IMR-90 (cell line): ENCODE results near the gene LONP2. TPM values are rescaled to one million over a fixed set of nuclear protein-coding genes. Genes with fewer than 3 reads are reported as not detected.

ENCODE experiments used
- ATAC-seq: fragments of 200-7000 bp; cut with Tn5 transposase; 2 replicates; pipeline ENCODE4 v1.9.1; 2020; ENCODE audit warnings: low read depth, mild to moderate bottlenecking, moderate library complexity
- BruUV-seq: library from RNA; stranded (reverse); fragments of 400-500 nt; replicated peaks from 2 replicates; lab custom pipeline; 2021; lab: Mats Ljungman, UMichigan
- CTCF ChIA-PET: fragments of 300-600 bp; formaldehyde crosslinking; extraction: SDS; loops from one replicate; lab custom pipeline; 2021; ENCODE audit warnings: antibody characterized with exemption; lab: Yijun Ruan, JAX
- POLR2A ChIA-PET: fragments of 300-600 bp; sonication (Branson Sonifier 250); formaldehyde crosslinking; loops from one replicate; lab custom pipeline; 2022; ENCODE audit warnings: antibody characterized with exemption; ENCODE audit not compliant: unreplicated experiment; lab: Charles Lee
- DNase-seq: peaks from one replicate; pipeline ENCODE4 v3.0.0; 2013
- H2AFZ ChIP-seq: replicated peaks from 2 replicates; pipeline ENCODE3; 2013; ENCODE audit warnings: low read length, mild to moderate bottlenecking; ENCODE audit not compliant: poor library complexity
- H2AK5ac ChIP-seq: 2 replicates; pipeline ENCODE4 v1.6.1; 2013; ENCODE audit warnings: low read depth, low read length, inconsistent platforms
- H2AK9ac ChIP-seq: replicated peaks from 2 replicates; pipeline ENCODE3; 2013; ENCODE audit warnings: mild to moderate bottlenecking, low read depth, low read length, moderate library complexity; ENCODE audit not compliant: poor library complexity
- H2BK120ac ChIP-seq: 2 replicates; pipeline ENCODE4 v1.6.1; 2013; ENCODE audit warnings: low read depth, low read length, inconsistent platforms
- H2BK15ac ChIP-seq: 3 replicates; pipeline ENCODE4 v1.6.1; 2013; ENCODE audit warnings: low read depth, low read length, inconsistent platforms
- H2BK20ac ChIP-seq: 2 replicates; pipeline ENCODE4 v1.6.1; 2013; ENCODE audit warnings: low read depth, mild to moderate bottlenecking, inconsistent platforms, low read length, moderate library complexity
- H2BK5ac ChIP-seq: 2 replicates; pipeline ENCODE4 v1.6.1; 2013; ENCODE audit warnings: mild to moderate bottlenecking, low read depth, low read length, inconsistent platforms; ENCODE audit not compliant: poor library complexity, severe bottlenecking
- H3K14ac ChIP-seq: replicated peaks from 2 replicates; pipeline ENCODE4 v1.6.1; 2013; ENCODE audit warnings: low read depth, low read length, inconsistent platforms
- H3K18ac ChIP-seq: 2 replicates; pipeline ENCODE4 v1.6.1; 2013; ENCODE audit warnings: low read depth, low read length, control low read depth
- H3K23ac ChIP-seq: 2 replicates; pipeline ENCODE4 v1.6.1; 2013; ENCODE audit warnings: low read depth, low read length, inconsistent platforms
- H3K27ac ChIP-seq: 2 replicates; pipeline ENCODE4 v1.5.1; 2013; ENCODE audit warnings: mild to moderate bottlenecking, control low read depth, low read length; ENCODE audit not compliant: insufficient read depth
- H3K27me3 ChIP-seq: 2 replicates; pipeline ENCODE4 v1.6.1; 2013; ENCODE audit warnings: low read length; ENCODE audit not compliant: control insufficient read depth, insufficient read depth
- H3K36me3 ChIP-seq: 2 replicates; pipeline ENCODE4 v1.6.1; 2013; ENCODE audit warnings: low read length, mixed read lengths; ENCODE audit not compliant: control insufficient read depth, insufficient read depth
- H3K4ac ChIP-seq: 2 replicates; pipeline ENCODE4 v1.6.1; 2013; ENCODE audit warnings: low read depth, low read length, inconsistent platforms
- H3K4me1 ChIP-seq: 2 replicates; pipeline ENCODE4 v1.6.1; 2013; ENCODE audit warnings: low read length, mixed read lengths; ENCODE audit not compliant: control insufficient read depth, insufficient read depth
- H3K4me2 ChIP-seq: 2 replicates; pipeline ENCODE4 v1.6.1; 2013; ENCODE audit warnings: low read depth, mild to moderate bottlenecking, control low read depth, low read length, moderate library complexity
- H3K4me3 ChIP-seq: 2 replicates; pipeline ENCODE4 v1.5.1; 2013; ENCODE audit warnings: low read depth, mild to moderate bottlenecking, control low read depth, low read length, moderate library complexity; ENCODE audit not compliant: insufficient read depth
- H3K56ac ChIP-seq: 2 replicates; pipeline ENCODE4 v1.6.1; 2013; ENCODE audit warnings: low read length, inconsistent platforms; ENCODE audit not compliant: insufficient read depth; ENCODE audit errors: extremely low read depth
- H3K79me1 ChIP-seq, 2 experiments: 2 replicates each; pipeline ENCODE4 v1.6.1; 2013; ENCODE audit warnings: low read length in 2 of 2, inconsistent platforms in 1 of 2, low read depth in 1 of 2
- H3K9ac ChIP-seq: 2 replicates; pipeline ENCODE4 v1.6.1; 2013; ENCODE audit warnings: low read depth, low read length, control low read depth
- H3K9me1 ChIP-seq: 2 replicates; pipeline ENCODE4 v1.6.1; 2013; ENCODE audit warnings: low read length, inconsistent platforms; ENCODE audit not compliant: insufficient read depth
- H3K9me3 ChIP-seq: 2 replicates; pipeline ENCODE4 v1.6.1; 2013; ENCODE audit warnings: low read length; ENCODE audit not compliant: control insufficient read depth, insufficient read depth
- H4K20me1 ChIP-seq: 2 replicates; pipeline ENCODE4 v1.6.1; 2013; ENCODE audit warnings: low read length, inconsistent platforms; ENCODE audit not compliant: insufficient read depth
- H4K5ac ChIP-seq: 2 replicates; pipeline ENCODE4 v1.6.1; 2013; ENCODE audit warnings: mild to moderate bottlenecking, low read depth, low read length, control low read depth
- H4K8ac ChIP-seq, 2 experiments: 2 replicates each; pipeline ENCODE4 v1.6.1; 2013; ENCODE audit warnings: low read depth in 2 of 2, low read length in 2 of 2, control low read depth in 1 of 2, inconsistent platforms in 1 of 2
- H4K91ac ChIP-seq: 2 replicates; pipeline ENCODE4 v1.6.1; 2013; ENCODE audit warnings: low read depth, low read length, inconsistent platforms; ENCODE audit not compliant: insufficient read depth
- MXI1 ChIP-seq: IDR thresholded peaks from 2 replicates; pipeline ENCODE4 v1.6.1; 2012; ENCODE audit warnings: low read depth, mild to moderate bottlenecking, low read length, moderate library complexity, borderline replicate concordance
- NFE2L2 ChIP-seq: fragments of 150-350 bp; IDR thresholded peaks from 2 replicates; pipeline ENCODE4 v1.6.1; 2016; ENCODE audit warnings: low read depth, mild to moderate bottlenecking, low read length
- WGBS, 2 experiments: methylation state at CpG; one replicate each; pipeline versions ENCODE4 v1.1.5 to v1.1.7; 2013; ENCODE audit warnings: missing lambda C conversion rate in 2 of 2; ENCODE audit not compliant: insufficient read length in 1 of 2; ENCODE audit errors: extremely low coverage in 2 of 2; 5-methylcytosine and 5-hydroxymethylcytosine counted together
- dilution Hi-C: fragments of 300-500 bp; cut with HindIII; formaldehyde crosslinking; loops from one replicate; pipeline ENCODE4 v1.14.3; 2018; ENCODE audit warnings: low sequenced_read_pairs; ENCODE audit not compliant: unreplicated experiment
- in situ Hi-C: fragments of 300-500 bp; cut with MboI; formaldehyde crosslinking; loops from 3 replicates; pipeline ENCODE4 v1.14.3; 2019; ENCODE audit warnings: low sequenced_read_pairs, inconsistent platforms, mixed read lengths
- intact Hi-C: fragments of 100-400 bp; cut with micrococcal nuclease; formaldehyde crosslinking; loops from 2 replicates; pipeline ENCODE4 v1.10.0; 2022
- polyA plus RNA-seq, 3 experiments: library from polyadenylated mRNA; depleted of rRNA; stranded (reverse); fragments of >200 nt; gene quantifications; 2 replicates each; pipeline ENCODE4 v1.2.3, GENCODE V29; 2012; ENCODE audit warnings: low replicate concordance in 1 of 3
- total RNA-seq: library from RNA; depleted of rRNA; stranded (reverse); fragments of >200 nt; gene quantifications from 2 replicates; pipeline ENCODE4 v1.2.3, GENCODE V29; 2012

Gene LONP2
- total and polyA plus RNA-seq, 2 of the 4 experiments (the other 2 are of a cell fraction) = 31.5 to 90.9 TPM

GRCh38 chr16:48372744-48373143 lies 128.6 kb downstream of the LONP2 start:
- Histone ChIP-seq H3K36me3 (no peaks in the 10 kb centered on the region), H4K20me1 (peaks cover 69% of the 10 kb centered on the region), H2AK5ac (no peak overlapping the region), H2AFZ (no peak overlapping the region), H3K4me2 (no peak overlapping the region), H3K18ac (no peak overlapping the region), H4K91ac (no peak overlapping the region), H3K23ac (peak overlapping the region; percentile 42; the same call in 1 of the 2 replicates), H2BK20ac (no peak overlapping the region), H3K9me3 (no peaks in the 10 kb centered on the region), H3K9me1 (peaks cover 13% of the 10 kb centered on the region), H3K4me3 (no peak overlapping the region), H4K5ac (no peak overlapping the region), H3K79me1 (peaks cover 14 to 56% of the 10 kb centered on the region in 2 experiments; a peak in 3 of 4 replicates), H4K8ac (no peak overlapping the region), H3K4ac (no peak overlapping the region), H3K56ac (no peak overlapping the region), H2BK5ac (no peak overlapping the region), H2BK15ac (no peak overlapping the region), H2AK9ac (no peak overlapping the region), H3K27ac (no peak overlapping the region), H3K4me1 (peaks cover 18% of the 10 kb centered on the region), H3K9ac (no peak overlapping the region), H3K27me3 (no peaks in the 10 kb centered on the region), H2BK120ac (no peak overlapping the region), H3K14ac (no peak overlapping the region)
- dilution Hi-C loops (no loop called here), intact Hi-C loops (no loop called here), in situ Hi-C loops (no loop called here)
- WGBS, 2 experiments = no CpG with 5 or more reads among the region's 4 CpGs
- no TSS peak for BruUV-seq
- no peak for TF ChIP-seq NFE2L2
- TF ChIP-seq MXI1 = no peak
- DNase-seq (no peak), ATAC-seq (no peak)
- ChIA-PET POLR2A (no interaction called here), CTCF (interaction anchor here (1.7 kb wide), 1 partner anchor 11 kb away, joined by 4 read pairs; no protein-coding TSS in a partner anchor)
